ENCODE results near the gene FAM111A. TPM values are rescaled to one million over a fixed set of nuclear protein-coding genes. Genes with fewer than 3 reads are reported as not detected.

Gene FAM111A
- total RNA-seq, 1 donor from 2014 or later, result 13.1 TPM

GRCh38 chr11:59173080-59173963, 30.7 kb downstream of the FAM111A start:
- DNase-seq (ENCODE audit: low read depth) (peak; percentile 12), FAIRE-seq (no peak)
- peak overlapping the region; percentile 64 for H2AFZ ChIP-seq (ENCODE audit: low read depth, low read length)
- H3K27me3 ChIP-seq (ENCODE audit: insufficient read depth, low read length), result peaks cover 45% of the 10 kb centered on the region
- H3K27me3 Mint-ChIP-seq (ENCODE audit: low read depth, unreplicated experiment), result no peaks in the 10 kb centered on the region
- peak overlapping the region; percentile 94 for H3K4me3 Mint-ChIP-seq (ENCODE audit: unreplicated experiment)
- peaks cover 11% of the 10 kb centered on the region for H3K4me1 ChIP-seq (ENCODE audit: insufficient read depth, low read length)
- no peaks in the 10 kb centered on the region for H3K9me3 Mint-ChIP-seq (ENCODE audit: unreplicated experiment)
- H3K4me3 ChIP-seq (ENCODE audit: insufficient read depth, low read depth, low read length), result peak overlapping the region; percentile 41
- H3K36me3 Mint-ChIP-seq (ENCODE audit: low read depth, unreplicated experiment), result peaks cover 2% of the 10 kb centered on the region
- peak overlapping the region; percentile 28 for H3K9ac ChIP-seq (ENCODE audit: low read length)
- peaks cover 21% of the 10 kb centered on the region for H3K4me1 Mint-ChIP-seq (ENCODE audit: low read depth, unreplicated experiment)
- no peak for TF ChIP-seq CTCF (IDR thresholded peaks at IDR 0.05; ENCODE audit: insufficient read depth, low read depth, low read length)
- TF ChIP-seq EZH2 (IDR thresholded peaks at IDR 0.05; ENCODE audit: insufficient read depth, low read length), result no peak
- peak overlapping the region; percentile 86 for H3K27ac Mint-ChIP-seq (ENCODE audit: unreplicated experiment)
- H4K20me1 ChIP-seq (ENCODE audit: insufficient read depth, low read length), result no peaks in the 10 kb centered on the region
- no peaks in the 10 kb centered on the region for H3K9me3 ChIP-seq (ENCODE audit: insufficient read depth, low read depth, low read length)
- H3K27ac ChIP-seq (ENCODE audit: low read depth, low read length), result no peak overlapping the region
- H3K36me3 ChIP-seq (ENCODE audit: insufficient read depth, low read length), result no peaks in the 10 kb centered on the region
- peak overlapping the region; percentile 100 for H3K4me2 ChIP-seq (ENCODE audit: low read length)
- no peaks in the 10 kb centered on the region for H3K79me2 ChIP-seq (ENCODE audit: insufficient read depth, low read length)

- no peak for TF ChIP-seq CTCF (IDR thresholded peaks at IDR 0.05; ENCODE audit: insufficient read depth, low read depth, low read length)
- no peak for TF ChIP-seq EZH2 (IDR thresholded peaks at IDR 0.05; ENCODE audit: insufficient read depth, low read length)
- no peaks in the 10 kb centered on the region for H3K79me2 ChIP-seq (ENCODE audit: insufficient read depth, low read length)
- Mint-ChIP-seq H3K36me3 (ENCODE audit: low read depth, unreplicated experiment) (peaks cover 2% of the 10 kb centered on the region), H3K4me1 (ENCODE audit: low read depth, unreplicated experiment) (peaks cover 24% of the 10 kb centered on the region), H3K9me3 (ENCODE audit: unreplicated experiment) (peaks cover under 1% of the 10 kb centered on the region), H3K4me3 (ENCODE audit: unreplicated experiment) (peak overlapping the region; percentile 94), H3K27ac (ENCODE audit: unreplicated experiment) (peak overlapping the region; percentile 69), H3K27me3 (ENCODE audit: low read depth, unreplicated experiment) (no peaks in the 10 kb centered on the region)
- H3K4me2 ChIP-seq (ENCODE audit: low read length), result peak overlapping the region; percentile 100
- H3K27ac ChIP-seq (ENCODE audit: low read depth, low read length), result no peak overlapping the region
- H3K4me3 ChIP-seq (ENCODE audit: insufficient read depth, low read depth, low read length), result no peak overlapping the region
- FAIRE-seq (no peak), DNase-seq (ENCODE audit: low read depth) (no peak)
- H2AFZ ChIP-seq (ENCODE audit: low read depth, low read length), result no peak overlapping the region
- H3K9me3 ChIP-seq (ENCODE audit: insufficient read depth, low read depth, low read length), result no peaks in the 10 kb centered on the region
- H3K36me3 ChIP-seq (ENCODE audit: insufficient read depth, low read length), result no peaks in the 10 kb centered on the region
- no peaks in the 10 kb centered on the region for H4K20me1 ChIP-seq (ENCODE audit: insufficient read depth, low read length)
- H3K4me1 ChIP-seq (ENCODE audit: insufficient read depth, low read length), result peaks cover 11% of the 10 kb centered on the region
- no peak overlapping the region for H3K9ac ChIP-seq (ENCODE audit: low read length)
- peaks cover 43% of the 10 kb centered on the region for H3K27me3 ChIP-seq (ENCODE audit: insufficient read depth, low read length)
Observed at GRCh38 chr11:59173964-59174663, 31.5 kb downstream of the FAM111A start.

Measured in astrocyte (in vitro differentiated cells and primary cell).